ENCODE data around the gene PRKCD.
A peak's percentile ranks its signal among the peaks of the same experiment; 100 is the strongest.

The PRKCD gene

DNA sequence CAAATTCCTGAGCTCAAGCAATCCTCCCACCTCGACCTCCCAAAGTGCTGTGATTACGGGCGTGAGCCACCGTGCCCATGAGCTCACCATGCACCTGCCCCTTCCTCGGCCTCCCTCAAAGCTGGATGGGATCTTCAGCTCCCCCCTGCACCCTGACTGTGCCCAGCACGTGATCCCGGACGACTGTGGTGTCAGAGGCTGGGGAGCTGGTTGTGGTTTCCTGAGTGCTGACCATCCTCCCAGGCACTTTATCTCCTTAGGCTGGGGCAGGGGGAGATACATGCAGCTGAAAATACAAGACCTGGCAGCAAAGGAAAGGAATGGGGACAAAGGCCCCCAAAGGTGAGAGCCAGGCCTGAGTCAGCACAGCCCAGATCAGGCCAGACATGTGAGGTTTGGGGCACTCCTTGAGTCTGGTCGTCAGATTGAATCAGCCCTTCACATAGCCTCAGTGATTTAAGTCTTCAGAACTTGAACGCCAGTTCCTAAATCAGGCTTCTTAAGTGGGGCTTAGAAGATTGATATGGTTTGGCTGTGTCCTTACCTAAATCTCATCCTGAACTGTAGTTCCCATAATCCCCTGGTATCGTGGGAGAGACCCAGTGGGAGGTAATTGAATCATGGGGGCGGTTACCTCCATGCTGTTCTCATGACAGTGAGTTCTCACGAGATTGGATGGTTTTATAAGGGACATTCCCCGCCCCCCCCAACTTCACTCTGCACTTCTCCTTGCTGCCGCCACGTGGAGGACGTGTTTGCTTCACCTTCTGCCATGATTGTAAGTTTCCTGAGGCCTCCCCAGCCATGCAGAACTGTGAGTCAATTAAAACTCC lies 35.8 kb downstream of the PRKCD start:
- intact Hi-C loops (cut with DNase I) = loop anchor here (5.0 kb wide), 2 partner anchors 64 to 84 kb away; partner anchors contain the start of gene RFT1
- peak; percentile 43 to 90 (median 72) for DNase-seq

DNA sequence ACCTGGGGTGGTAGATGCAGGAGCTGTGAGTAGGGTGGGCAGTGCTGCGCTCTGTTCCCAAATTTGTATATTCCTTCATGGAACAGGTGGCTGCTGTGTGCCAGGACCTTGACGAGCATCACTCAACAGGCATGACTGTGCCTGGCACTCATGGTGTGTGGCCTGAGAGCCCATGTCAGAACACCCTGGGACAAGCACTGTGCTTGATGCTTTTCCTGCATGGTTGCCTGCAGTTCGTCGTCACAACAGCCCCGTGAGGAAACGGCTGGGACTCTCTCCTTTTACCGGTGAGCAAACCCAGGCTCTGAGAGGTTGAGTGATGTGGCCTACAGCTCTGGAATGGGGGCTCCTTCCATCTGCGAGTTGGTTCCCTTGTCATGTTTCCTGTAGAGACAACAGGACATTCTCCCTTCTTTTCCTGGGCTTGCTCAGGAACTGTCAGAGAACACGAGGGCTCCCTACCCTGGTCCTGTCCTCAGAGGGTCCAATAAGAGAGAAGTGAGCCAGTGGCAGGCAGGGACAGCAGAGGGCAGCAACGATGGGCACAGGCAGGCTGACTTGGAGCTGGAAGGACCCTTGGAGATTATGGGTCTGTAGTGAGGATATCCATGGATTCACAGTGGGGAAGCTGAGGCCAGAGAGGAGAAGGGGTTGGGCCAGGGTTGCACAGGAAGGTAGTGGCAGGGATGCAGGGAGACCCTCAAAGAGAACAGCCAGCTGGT lies 37.4 kb downstream of the PRKCD start:
- DNase-seq = no peak
- intact Hi-C loops (cut with DNase I) = loop anchor here (5.0 kb wide), 2 partner anchors 66 to 86 kb away; partner anchors contain the start of gene RFT1

GRCh38 chr3:53198996-53199395 lies 38.0 kb downstream of the PRKCD start:
- intact Hi-C loops (cut with DNase I) = loop anchor here (5.0 kb wide), 2 partner anchors 67 to 87 kb away; partner anchors contain the start of gene RFT1
- no peak for DNase-seq

DNA sequence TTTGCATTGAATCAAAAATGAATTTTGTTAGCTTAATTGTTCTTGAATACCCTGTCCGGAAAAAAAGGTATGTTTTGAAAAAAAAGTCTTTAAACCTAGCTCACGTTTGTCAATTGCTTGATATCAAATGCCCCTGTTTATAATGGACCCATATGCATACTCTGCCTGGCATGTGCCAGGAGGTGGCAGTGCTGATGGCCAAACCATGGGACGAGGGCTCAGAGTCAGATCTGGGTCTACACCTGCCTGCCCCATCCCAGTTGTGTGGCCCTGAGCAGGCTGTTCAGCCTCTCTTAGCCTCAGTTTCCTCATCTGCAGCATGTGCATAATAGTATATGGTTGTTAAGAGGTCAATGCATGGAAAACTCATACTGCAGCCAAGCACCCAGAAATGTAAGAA lies 38.8 kb downstream of the PRKCD start:
- intact Hi-C loops (cut with DNase I) = loop anchor here (5.0 kb wide), 2 partner anchors 68 to 88 kb away; partner anchors contain the start of gene RFT1
- DNase-seq = no peak

DNA sequence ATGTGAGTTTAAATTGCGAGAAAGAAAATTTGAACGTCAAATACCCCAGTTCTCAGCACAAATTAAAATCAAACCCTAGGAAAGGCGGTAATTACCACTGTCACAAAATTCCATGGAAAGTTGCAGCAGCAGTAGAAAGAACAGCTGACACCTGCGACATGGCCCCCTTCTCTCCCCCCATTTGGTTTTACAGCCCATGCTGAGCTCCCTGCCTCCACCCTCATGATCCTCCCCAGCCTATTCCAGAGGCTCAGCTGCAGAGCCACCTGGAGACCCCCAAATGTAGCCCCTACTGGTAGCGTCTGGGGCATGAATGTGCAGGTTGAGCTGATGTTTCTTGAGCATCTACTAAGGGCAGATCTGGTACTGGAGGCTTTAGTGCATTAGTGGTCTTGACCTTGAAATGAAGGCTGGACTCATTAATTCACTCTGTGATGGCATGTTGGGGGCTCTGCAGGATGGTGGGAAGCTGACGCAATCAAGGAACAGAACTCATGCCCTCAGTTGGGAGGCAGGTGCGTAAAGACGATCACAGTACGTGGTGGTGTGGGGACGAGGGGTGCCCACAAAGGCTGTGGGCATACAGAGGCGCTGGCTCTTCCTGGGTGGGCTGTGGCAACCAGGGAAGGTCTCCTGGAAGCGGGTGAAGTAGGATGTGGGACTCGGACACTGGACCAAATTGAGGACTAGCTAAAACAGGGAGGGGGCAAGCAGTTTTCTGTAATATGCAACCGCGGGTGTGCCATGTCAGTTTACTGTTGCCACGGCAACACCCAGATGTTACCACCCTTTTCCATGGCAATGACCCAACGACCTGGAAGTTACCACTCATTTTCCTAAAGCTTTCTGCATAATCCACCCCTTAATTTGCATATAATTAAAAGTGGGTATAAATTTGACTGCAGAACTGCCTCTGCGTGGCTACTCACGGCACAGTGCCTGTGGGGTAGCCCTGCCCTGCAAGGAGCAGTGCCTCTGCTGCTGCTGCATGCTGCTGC lies 39.8 kb downstream of the PRKCD start:
- no peak for DNase-seq
- intact Hi-C loops (cut with DNase I) = no loop called here

DNA sequence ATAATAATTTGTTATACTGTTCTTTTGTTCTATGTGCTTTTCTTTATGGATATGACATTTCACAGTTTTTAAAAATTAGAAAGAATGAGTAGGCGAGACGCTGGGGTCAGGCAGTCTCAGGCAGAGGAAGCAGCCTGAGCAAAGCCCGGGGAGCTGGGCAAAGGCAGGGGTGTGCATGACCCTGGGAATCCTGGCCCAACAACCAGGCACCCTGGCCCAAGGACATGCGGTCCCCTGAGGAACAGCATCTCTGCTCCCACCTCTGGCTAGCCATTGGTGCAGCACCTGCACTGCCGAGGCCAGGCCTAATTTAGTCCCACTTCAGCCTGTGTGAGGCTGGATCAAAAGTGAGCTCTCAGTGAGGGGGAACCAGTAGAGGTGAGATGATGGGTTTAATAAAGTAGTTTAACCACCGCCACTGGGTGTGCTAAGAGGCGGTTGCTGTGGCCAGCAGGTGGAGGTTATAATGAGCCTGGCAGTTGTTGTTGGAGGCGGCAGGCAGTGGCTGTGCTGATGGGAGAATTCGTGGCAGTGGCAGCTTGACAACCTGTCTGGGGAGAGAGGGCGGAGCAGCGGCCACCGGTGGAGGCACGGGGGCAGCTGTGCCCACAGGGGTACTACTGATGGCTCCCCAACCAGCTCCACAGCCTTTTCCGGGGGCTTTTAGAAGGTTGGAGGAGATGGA lies 41.5 kb downstream of the PRKCD start:
- no peak for DNase-seq
- intact Hi-C loops (cut with DNase I) = no loop called here

- no peak for DNase-seq
Observed at GRCh38 chr3:53211706-53212702, 51.0 kb downstream of the PRKCD start.

GRCh38 chr3:53213276-53213675 lies 52.3 kb downstream of the PRKCD start:
- intact Hi-C loops (cut with DNase I) = no loop called here
- DNase-seq = no peak

More at GRCh38 chr3:53211706-53212702, 51.0 kb downstream of the PRKCD start:
- intact Hi-C loops (cut with DNase I) = no loop called here

DNA sequence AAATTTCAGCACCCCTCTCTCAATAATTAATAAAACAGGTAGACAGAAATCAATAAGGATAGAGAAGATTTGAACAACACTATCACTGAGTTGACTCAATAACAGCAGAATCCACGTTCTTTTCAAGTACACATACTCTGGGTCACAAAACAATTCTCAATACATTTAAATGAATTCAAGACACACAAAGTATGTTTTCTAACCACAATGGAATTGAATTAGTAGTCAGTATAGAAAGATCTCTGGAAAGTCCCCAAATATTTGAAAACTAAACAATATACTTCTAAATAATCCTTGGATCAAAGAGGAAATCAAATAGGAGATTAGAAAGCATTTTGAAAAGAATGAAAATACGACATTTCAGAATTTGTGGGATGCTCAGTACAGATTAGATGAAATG lies 54.8 kb downstream of the PRKCD start:
- no peak for DNase-seq
- intact Hi-C loops (cut with DNase I) = no loop called here

DNA sequence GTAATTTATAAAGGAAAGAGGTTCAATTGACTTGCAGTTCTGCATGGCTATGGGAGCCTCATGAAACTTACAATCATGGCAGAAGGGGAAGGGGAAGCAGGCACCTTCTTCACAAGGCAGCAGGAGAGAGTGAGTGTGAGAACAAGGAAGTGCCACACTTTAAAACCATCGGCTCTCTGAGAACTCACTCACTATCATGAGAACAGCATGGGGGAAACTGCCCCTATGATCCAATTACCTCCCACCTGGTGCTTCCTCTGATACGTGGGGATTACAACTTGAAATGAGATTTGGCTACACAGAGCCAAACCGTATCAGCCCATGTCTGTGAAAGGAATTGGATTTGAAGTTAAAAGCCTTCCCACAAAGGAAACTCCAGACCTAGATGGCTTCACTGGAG lies 55.7 kb downstream of the PRKCD start:
- intact Hi-C loops (cut with DNase I) = no loop called here
- no peak for DNase-seq

DNA sequence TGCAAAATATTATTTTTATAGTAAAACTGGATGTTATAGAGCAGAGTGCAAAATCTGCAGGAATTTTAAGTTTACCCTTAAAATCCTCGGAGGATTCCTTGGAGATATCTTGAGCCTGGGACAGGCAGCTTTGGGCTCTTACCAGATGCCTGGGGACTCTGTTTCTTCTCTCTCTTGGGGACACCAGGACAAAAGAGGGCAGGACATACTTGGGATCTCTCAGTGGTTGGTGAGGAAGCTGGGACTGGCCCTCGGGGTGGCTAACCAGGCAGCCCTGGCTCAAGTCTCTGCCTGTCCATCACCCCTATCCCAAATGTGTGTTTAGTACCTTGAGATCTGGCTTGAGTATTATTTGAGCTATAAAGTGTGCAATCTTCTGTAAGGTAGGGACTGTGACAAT lies 56.2 kb downstream of the PRKCD start:
- no peak for DNase-seq
- intact Hi-C loops (cut with DNase I) = no loop called here

DNA sequence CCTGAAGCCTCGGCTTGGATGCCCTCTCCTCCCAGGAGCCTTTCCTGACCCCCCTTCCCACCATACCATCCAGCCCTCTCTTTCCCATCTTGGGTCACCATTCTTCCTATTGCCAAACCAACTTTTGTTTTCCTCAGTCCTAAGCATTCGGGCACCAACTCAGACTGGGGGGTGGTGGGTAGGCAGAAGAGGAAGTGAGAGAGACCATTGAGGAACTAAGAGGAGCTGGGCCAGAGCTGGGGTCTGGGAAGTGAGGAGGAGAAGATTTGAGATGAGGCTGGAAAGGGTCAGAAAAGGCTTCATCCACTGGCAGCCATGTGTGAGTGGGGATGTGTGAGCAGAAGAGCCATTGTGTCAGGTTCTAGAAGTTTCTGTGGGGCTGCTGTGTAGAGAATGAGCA lies 57.1 kb downstream of the PRKCD start:
- no peak for DNase-seq
- intact Hi-C loops (cut with DNase I) = no loop called here

- DNase-seq = peak; percentile 58 to 92 (median 82)
- intact Hi-C loops (cut with DNase I) = no loop called here
Observed at GRCh38 chr3:53219895-53220483, 59.0 kb downstream of the PRKCD start.

DNA sequence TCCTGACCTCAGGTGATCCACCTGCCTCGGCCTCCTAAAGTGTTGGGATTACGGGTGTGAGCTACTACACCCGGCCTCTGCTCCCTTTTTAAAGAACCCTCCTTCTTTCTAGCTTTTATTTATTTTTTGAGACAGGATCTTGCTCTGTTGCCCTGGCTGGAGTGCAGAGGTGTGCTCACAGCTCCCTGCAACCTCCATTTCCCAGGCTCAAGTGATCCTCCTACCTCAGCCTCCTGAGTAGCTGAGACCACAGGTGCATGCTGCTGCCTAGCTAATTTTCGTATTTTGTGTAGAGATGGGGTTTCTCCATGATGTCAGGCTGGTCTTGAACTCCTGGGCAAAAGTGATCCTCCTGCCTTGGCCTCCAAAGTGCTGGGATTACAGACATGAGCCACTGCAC lies 60.3 kb downstream of the PRKCD start:
- no peak for DNase-seq
- intact Hi-C loops (cut with DNase I) = no loop called here

GRCh38 chr3:53221827-53222182 lies 60.8 kb downstream of the PRKCD start:
- no peak for DNase-seq
- intact Hi-C loops (cut with DNase I) = no loop called here

DNA sequence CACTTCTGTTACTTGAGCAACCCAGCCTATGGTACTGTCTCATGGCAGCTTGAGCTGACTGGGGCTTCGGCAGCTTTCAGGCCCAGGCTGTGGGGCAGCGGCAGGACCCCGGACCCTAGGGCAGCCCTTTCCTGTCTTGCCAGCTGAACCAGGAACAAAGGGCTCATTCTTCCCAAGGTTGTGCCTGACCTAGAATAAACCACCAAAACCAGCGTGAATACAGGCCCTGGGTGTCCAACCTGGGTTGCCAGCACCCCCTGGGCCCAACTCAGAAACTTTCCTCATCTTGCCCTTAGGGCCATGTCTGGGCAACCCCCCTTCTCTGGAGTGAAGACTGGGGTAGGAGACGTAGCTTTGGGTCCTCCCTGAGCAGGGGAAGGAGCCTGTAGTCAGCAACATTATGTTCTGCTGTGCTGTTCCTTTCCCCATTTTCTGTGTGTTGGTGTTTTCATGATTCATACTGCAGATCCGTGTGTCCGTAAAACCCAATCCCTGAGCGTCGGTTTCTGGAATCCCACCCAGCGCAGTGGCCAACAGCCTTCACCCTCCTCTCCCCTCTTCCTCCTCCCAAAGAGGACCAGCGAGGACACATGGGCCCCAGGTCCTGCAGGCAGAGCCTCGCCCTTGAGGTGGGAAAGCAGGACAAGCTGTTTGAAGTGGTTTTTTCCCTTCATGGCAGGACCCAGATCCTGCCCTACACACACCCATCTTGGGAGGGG lies 61.3 kb downstream of the PRKCD start:
- DNase-seq = no peak
- intact Hi-C loops (cut with DNase I) = no loop called here
